Epithelial cell of esophagus (primary cell): Measurements from ENCODE around the gene GADL1.

ENCODE experiments used
- DNase-seq: peaks from one replicate; pipeline ENCODE4 v3.0.0; 2010; ENCODE audit warnings: low read depth
- H3K4me3 ChIP-seq: 2 replicates; pipeline ENCODE4 v1.5.1; 2011; ENCODE audit warnings: mild to moderate bottlenecking, low read length, control low read depth
- CTCF ChIP-seq: IDR thresholded peaks from 2 replicates; pipeline ENCODE4 v1.5.1; 2011; ENCODE audit warnings: low read depth, mild to moderate bottlenecking, low read length, control low read depth, inconsistent platforms; ENCODE audit not compliant: insufficient read depth; ENCODE audit errors: missing control alignments

Gene GADL1

GRCh38 chr3:30710017-30710416, 184.4 kb downstream of the GADL1 start:
- TF ChIP-seq CTCF, result no peak
- DNase-seq, result no peak
- no peak overlapping the region for H3K4me3 ChIP-seq

DNA sequence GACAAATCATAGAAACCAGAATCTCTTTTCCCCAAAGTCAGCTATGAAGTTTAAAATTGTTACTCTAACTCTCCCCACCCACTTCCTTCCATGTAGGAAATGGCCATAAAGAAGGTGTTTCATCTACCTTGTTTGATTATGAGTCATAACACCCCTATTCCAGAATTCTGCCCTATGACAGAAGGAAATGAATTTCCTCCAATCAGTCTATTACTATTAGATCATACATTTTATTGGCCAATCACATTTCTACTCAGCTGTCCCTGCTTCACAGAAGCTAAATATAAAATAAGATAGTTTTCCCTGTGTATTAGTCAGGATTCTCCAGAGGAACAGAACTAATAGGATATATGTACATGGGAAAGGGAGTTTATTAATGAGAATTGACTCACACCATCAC, 186.0 kb downstream of the GADL1 start:
- no peak for TF ChIP-seq CTCF
- peak; percentile 20 for DNase-seq
- no peak overlapping the region for H3K4me3 ChIP-seq

- no peak for DNase-seq
- no peak overlapping the region for H3K4me3 ChIP-seq
- no peak for TF ChIP-seq CTCF
Observed at GRCh38 chr3:30707825-30708224, 186.6 kb downstream of the GADL1 start.

DNA sequence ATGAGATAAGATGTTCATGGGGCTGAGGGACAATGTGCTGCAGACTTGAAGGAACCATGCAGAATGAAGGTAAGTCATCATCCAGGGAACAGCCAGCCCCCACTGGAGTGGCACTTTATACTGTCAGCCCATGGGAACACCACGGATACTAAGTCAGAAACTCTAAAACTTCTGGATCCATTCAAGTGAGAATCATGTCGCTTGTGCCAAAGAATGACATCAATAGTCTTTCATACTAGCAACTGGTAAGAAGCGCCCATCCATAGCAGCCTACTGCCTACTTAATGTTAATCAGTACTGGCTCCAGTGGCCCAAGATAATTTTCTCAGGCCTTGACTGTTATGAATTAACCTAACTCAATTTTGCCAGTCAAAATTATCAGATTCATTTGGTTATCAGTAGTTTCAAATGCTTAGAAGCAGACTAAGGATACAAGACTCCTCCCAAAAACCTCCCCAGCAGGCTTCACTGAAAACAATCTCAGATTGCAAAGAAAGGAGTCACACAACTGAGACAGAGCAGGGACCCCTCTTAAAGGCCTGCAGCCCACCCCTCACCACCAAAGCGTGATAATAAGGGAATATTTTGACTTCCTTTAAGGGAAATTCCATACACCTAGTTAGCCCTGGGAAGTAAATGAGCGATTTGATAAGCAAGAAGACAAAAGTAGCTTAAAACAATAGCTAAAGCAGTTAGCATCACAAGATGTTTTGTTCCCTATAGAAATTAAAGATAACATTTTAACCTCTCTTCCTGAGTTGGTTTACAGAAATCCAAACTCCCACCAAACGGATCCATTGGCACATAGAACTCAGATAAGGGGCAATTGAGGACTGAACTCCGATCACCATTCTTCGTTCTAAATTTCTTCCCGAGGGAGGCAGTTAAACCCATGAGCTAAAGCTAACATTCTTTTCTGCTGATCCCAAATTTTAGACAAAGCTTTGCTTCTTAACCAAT, 189.2 kb downstream of the GADL1 start:
- no peak for TF ChIP-seq CTCF
- no peak for DNase-seq
- no peak overlapping the region for H3K4me3 ChIP-seq

DNA sequence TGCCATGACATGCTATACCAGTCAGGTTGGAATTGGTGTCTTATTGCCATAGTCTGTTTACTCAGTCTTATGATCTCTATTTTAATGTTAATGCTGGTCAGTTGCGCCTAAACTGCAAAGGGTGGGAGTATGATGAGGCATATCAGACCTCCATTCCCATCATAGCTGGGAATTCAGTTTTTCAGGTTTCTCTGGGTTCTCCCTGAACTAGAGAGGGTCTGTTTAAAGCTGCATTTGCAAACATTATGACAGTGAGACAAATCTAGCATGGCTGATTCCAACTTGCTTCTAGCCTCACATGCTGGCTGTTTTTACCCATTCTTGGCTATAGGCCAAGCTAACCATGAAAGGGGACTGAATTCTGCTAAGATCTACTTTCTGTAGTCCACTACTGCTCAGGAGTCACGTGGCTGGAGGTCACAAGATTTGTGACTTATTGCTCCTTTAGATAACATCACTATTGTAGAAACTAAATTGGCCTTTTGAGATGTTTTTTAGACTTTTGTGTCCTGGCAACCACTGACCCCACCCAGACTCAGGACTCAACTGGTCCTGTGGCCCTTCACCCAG, 191.5 kb downstream of the GADL1 start:
- no peak for DNase-seq
- TF ChIP-seq CTCF, result no peak
- H3K4me3 ChIP-seq, result no peak overlapping the region

DNA sequence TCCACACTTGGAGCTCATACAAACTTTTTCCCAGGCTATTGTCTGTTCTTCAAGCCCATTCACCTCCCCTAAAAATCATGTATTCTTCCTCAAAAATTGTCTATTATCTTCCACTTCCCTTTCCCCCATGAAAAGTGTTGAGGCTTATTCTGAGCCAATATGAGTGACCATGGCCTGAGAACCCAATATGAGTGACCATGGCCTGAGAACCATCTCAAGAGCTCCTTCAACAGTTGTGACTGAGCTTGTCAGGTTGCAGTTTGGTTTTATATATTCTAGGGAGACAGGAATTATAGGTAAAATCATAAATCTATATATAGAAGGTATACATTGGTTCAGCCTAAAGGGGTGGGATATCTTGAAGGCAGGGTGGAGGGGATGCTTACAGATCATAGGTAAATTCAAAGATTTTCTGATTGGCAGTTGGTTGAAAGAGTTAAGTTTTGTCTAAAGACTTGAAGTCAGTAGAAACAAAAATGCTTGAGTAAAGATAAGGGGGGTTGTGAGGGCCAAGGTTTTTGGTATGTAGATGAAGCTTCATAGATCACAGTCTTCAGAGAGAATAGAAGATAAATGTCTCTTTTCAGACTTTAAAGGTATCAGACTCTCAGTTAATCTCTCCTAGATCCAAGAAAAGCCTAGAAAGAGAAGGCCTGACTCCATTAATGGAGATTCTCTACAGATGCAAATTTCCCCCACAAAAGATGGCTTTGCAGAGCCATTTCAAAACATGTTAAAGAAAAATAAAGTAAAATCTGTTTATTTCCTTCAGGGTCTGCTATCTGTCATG, 192.2 kb downstream of the GADL1 start:
- DNase-seq, result no peak
- no peak overlapping the region for H3K4me3 ChIP-seq
- no peak for TF ChIP-seq CTCF
